GM12878 (cell line): ENCODE measurements around the gene TRABD2B. TPM values are rescaled to one million over a fixed set of nuclear protein-coding genes. Genes with fewer than 3 reads are reported as not detected.

Experiments
- ATAC-seq: fragments of 200-7000 bp; cut with Tn5 transposase; 3 replicates; pipeline ENCODE4 v1.9.1; 2020; ENCODE audit warnings: mild to moderate bottlenecking, moderate library complexity
- BruUV-seq: library from RNA; stranded (reverse); fragments of 400-500 nt; replicated peaks from 2 replicates; lab custom pipeline; 2021; lab: Mats Ljungman, UMichigan
- CTCF ChIA-PET: fragments of 300-600 bp; sonication (Branson Sonifier 250); formaldehyde crosslinking; extraction: SDS; loops from one replicate; lab custom pipeline; 2021; ENCODE audit warnings: inconsistent platforms; lab: Yijun Ruan, JAX
- POLR2A ChIA-PET: fragments of 350-600 bp; formaldehyde crosslinking; extraction: SDS; loops from one replicate; lab custom pipeline; 2021; ENCODE audit warnings: inconsistent platforms; lab: Charles Lee
- RAD21 ChIA-PET: fragments of 300-600 bp; sonication (Branson Sonifier 250); formaldehyde crosslinking; loops from one replicate; lab custom pipeline; 2023; ENCODE audit warnings: antibody characterized with exemption; ENCODE audit not compliant: unreplicated experiment; lab: Charles Lee
- SMC1A ChIA-PET: fragments of 300-600 bp; sonication (Branson Sonifier 250); formaldehyde crosslinking; loops from one replicate; lab custom pipeline; 2023; ENCODE audit not compliant: unreplicated experiment, uncharacterized antibody; lab: Charles Lee
- DNase-seq: peaks from one replicate; pipeline ENCODE4 v3.0.0-alpha.2; 2011; ENCODE audit warnings: low read depth, low spot score
- FAIRE-seq: peaks from 3 replicates; lab custom pipeline; 2011; peaks lifted over from hg19 to GRCh38; lab: Jason Lieb, UNC
- H2AFZ ChIP-seq: 2 replicates; pipeline ENCODE4 v1.6.0; 2011; ENCODE audit warnings: low read depth, low read length, control low read depth; ENCODE audit not compliant: control insufficient read depth
- H3K27ac ChIP-seq: 2 replicates; pipeline ENCODE4 v1.5.1; 2011; ENCODE audit warnings: control low read depth; ENCODE audit not compliant: control insufficient read depth, insufficient read depth
- H3K27me3 ChIP-seq, 2 experiments: replicated peaks in 1 of 2; 2 replicates each; pipeline versions ENCODE4 v1.6.0 to v1.6.1; 2011; ENCODE audit warnings: low read length in 1 of 2; ENCODE audit not compliant: control insufficient read depth in 2 of 2, insufficient read depth in 2 of 2
- H3K36me3 ChIP-seq, 2 experiments: 2 replicates each; pipeline ENCODE4 v1.5.1; 2011; ENCODE audit warnings: low read length in 1 of 2; ENCODE audit not compliant: control insufficient read depth in 2 of 2, insufficient read depth in 2 of 2
- H3K4me1 ChIP-seq: 2 replicates; pipeline ENCODE4 v1.6.1; 2011; ENCODE audit warnings: mild to moderate bottlenecking, low read length, moderate library complexity, mixed read lengths; ENCODE audit not compliant: control insufficient read depth, insufficient read depth
- H3K4me2 ChIP-seq: 2 replicates; pipeline ENCODE4 v1.6.0; 2011; ENCODE audit warnings: control low read depth; ENCODE audit not compliant: control insufficient read depth, insufficient read depth
- H3K4me3 ChIP-seq: fragments of 200-600 bp; sonication (generic); 2 replicates; pipeline ENCODE4 v1.5.1; 2016
- H3K79me2 ChIP-seq: 2 replicates; pipeline ENCODE4 v1.6.0; 2011; ENCODE audit warnings: low read length; ENCODE audit not compliant: control insufficient read depth, insufficient read depth
- H3K9ac ChIP-seq: 2 replicates; pipeline ENCODE4 v1.8.0; 2011; ENCODE audit warnings: low read length, control low read depth, mixed read lengths; ENCODE audit not compliant: control insufficient read depth, insufficient read depth
- H3K9me3 ChIP-seq: replicated peaks from 3 replicates; pipeline ENCODE4 v1.5.1; 2011; ENCODE audit warnings: mild to moderate bottlenecking, low read length; ENCODE audit not compliant: control insufficient read depth, insufficient read depth
- H4K20me1 ChIP-seq: 2 replicates; pipeline ENCODE4 v1.6.0; 2011; ENCODE audit not compliant: control insufficient read depth, insufficient read depth
- ATF3 ChIP-seq: IDR thresholded peaks from 2 replicates; pipeline ENCODE4 v1.6.1; 2011; ENCODE audit warnings: low read depth, mild to moderate bottlenecking, low read length, moderate library complexity, borderline replicate concordance; ENCODE audit errors: extremely low read depth
- FOXM1 ChIP-seq: IDR thresholded peaks from 2 replicates; pipeline ENCODE4 v1.6.1; 2012; ENCODE audit warnings: low read depth, mild to moderate bottlenecking, inconsistent platforms, low read length, moderate library complexity
- HDGF ChIP-seq: fragments of 450-650 bp; IDR thresholded peaks from 2 replicates; pipeline ENCODE4 v1.6.1; 2016; ENCODE audit warnings: antibody characterized with exemption
- IRF4 ChIP-seq: IDR thresholded peaks from 2 replicates; pipeline ENCODE4 v1.6.1; 2011; ENCODE audit warnings: low read depth, low read length
- MLLT1 ChIP-seq: fragments of 450-650 bp; IDR thresholded peaks from 2 replicates; pipeline ENCODE4 v1.6.1; 2016; ENCODE audit warnings: mild to moderate bottlenecking
- NBN ChIP-seq: fragments of 450-650 bp; IDR thresholded peaks from 2 replicates; pipeline ENCODE4 v1.6.1; 2016
- PBX3 ChIP-seq: IDR thresholded peaks from 2 replicates; pipeline ENCODE4 v1.6.1; 2011; ENCODE audit warnings: mild to moderate bottlenecking, low read depth, low read length, moderate library complexity; ENCODE audit not compliant: insufficient replicate concordance
- PML ChIP-seq: IDR thresholded peaks from 2 replicates; pipeline ENCODE4 v1.6.1; 2012; ENCODE audit warnings: low read length, inconsistent platforms
- SREBF1 ChIP-seq: IDR thresholded peaks from 2 replicates; pipeline ENCODE4 v1.6.1; 2012; ENCODE audit warnings: mild to moderate bottlenecking, low read length
- SREBF2 ChIP-seq: IDR thresholded peaks from 2 replicates; pipeline ENCODE4 v1.6.1; 2012; ENCODE audit warnings: mild to moderate bottlenecking, low read length
- TARDBP ChIP-seq: IDR thresholded peaks from 2 replicates; pipeline ENCODE4 v1.6.1; 2016; ENCODE audit warnings: borderline replicate concordance
- TCF3 ChIP-seq: IDR thresholded peaks from 2 replicates; pipeline ENCODE4 v1.6.1; 2012; ENCODE audit warnings: low read depth, mild to moderate bottlenecking, low read length, borderline replicate concordance; ENCODE audit not compliant: insufficient read depth
- ZNF24 ChIP-seq: fragments of 450-650 bp; IDR thresholded peaks from 2 replicates; pipeline ENCODE4 v1.6.1; 2017; ENCODE audit warnings: antibody characterized with exemption, mild to moderate bottlenecking
- WGBS: methylation state at CpG from one replicate; pipeline ENCODE4 v1.1.6; 2016; ENCODE audit warnings: low lambda C conversion rate; ENCODE audit not compliant: insufficient replicate concordance, insufficient coverage; ENCODE audit errors: missing lambda C conversion rate; 5-methylcytosine and 5-hydroxymethylcytosine counted together
- in situ Hi-C: fragments of 300-500 bp; cut with MboI; formaldehyde crosslinking; loops from 9 replicates; pipeline ENCODE4 v1.14.3; 2018; ENCODE audit warnings: mixed read lengths
- intact Hi-C: fragments of 100-400 bp; cut with micrococcal nuclease; formaldehyde crosslinking; loops from one replicate; pipeline ENCODE4 v1.14.2; 2022; ENCODE audit not compliant: unreplicated experiment
- polyA plus RNA-seq, 11 experiments: library from polyadenylated mRNA; depleted of rRNA in 4 of 11; unstranded in 6 of 11; stranded (reverse) in 5 of 11; fragments of >200 nt; fragmentation: Nextera tagmentation in 4 of 11; fragmentation: Illumina TruSeq in 1 of 11; extraction: Ambion mirVana in 4 of 11; extraction: Trizol in 1 of 11; gene quantifications; 1 replicate in 1 of 11; 2 replicates in 10 of 11; pipeline versions ENCODE4 v1.2.1 to v1.2.3, GENCODE V29; 2011 to 2016; ENCODE audit warnings: inconsistent platforms in 2 of 11, missing spikeins in 2 of 11, low read depth in 1 of 11
- total RNA-seq, 4 experiments: library from RNA; depleted of rRNA in 3 of 4; stranded (reverse); fragments of >200 nt in 3 of 4; fragmentation: Illumina TruSeq in 1 of 4; extraction: Trizol in 1 of 4; gene quantifications; 2 replicates each; pipeline versions ENCODE4 v1.2.1 to v1.2.3, GENCODE V29; 2013 to 2021
- TF ChIP-seq, protein P1 (sequence below): fragments of 450-650 bp; IDR thresholded peaks from 2 replicates; pipeline ENCODE4 v1.6.1; 2017; ENCODE audit warnings: mild to moderate bottlenecking, moderate library complexity
- TF ChIP-seq, protein P2 (sequence below): fragments of 450-650 bp; IDR thresholded peaks from 2 replicates; pipeline ENCODE4 v1.6.1; 2017; ENCODE audit warnings: mild to moderate bottlenecking, low read depth, inconsistent platforms; ENCODE audit not compliant: poor library complexity, severe bottlenecking

The TRABD2B gene
- total and polyA plus RNA-seq, 10 of the 15 experiments (the other 5 are each of a cell fraction or from before 2014, with no cell fraction given): not detected

DNA sequence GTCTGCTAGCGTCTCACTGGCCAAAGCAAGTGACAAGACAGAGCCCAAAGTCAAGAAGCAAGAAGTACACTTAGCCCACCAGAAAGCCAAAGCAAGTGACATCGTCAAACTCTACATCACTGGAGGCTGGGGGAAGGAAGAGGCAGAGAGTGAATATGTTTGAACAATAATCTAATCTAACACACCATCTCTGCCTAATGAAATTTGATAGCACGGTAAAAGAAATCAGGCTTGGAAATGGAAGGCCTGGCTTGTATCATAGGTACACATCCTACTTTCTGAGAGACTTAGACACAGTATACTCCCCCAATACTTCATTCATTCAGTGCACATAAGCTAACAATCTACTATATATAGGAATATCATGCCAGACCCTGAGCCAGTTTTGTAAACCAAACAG, 26.3 kb downstream of the TRABD2B start:
- in situ Hi-C loops (no loop called here), intact Hi-C loops (no loop called here)
- no peaks in the 10 kb centered on the region for H4K20me1 ChIP-seq
- no peak overlapping the region for H3K4me2 ChIP-seq
- no TSS peak for BruUV-seq
- no peak for DNase-seq
- H2AFZ ChIP-seq: no peak overlapping the region
- no peaks in the 10 kb centered on the region; a peak in 1 of 4 replicates for H3K36me3 ChIP-seq
- H3K4me1 ChIP-seq: no peaks in the 10 kb centered on the region
- ChIA-PET CTCF (no interaction called here), POLR2A (no interaction called here), SMC1A (no interaction called here), RAD21 (no interaction called here)
- H3K27me3 ChIP-seq: no peaks in the 10 kb centered on the region
- H3K79me2 ChIP-seq: no peaks in the 10 kb centered on the region
- WGBS: 30% methylated on average over 3 of the region's 3 CpGs
- no peak for ATAC-seq
- H3K9me3 ChIP-seq: no peaks in the 10 kb centered on the region
- no peak overlapping the region for H3K4me3 ChIP-seq
- FAIRE-seq: no peak
- no peak overlapping the region for H3K27ac ChIP-seq
- no peak overlapping the region for H3K9ac ChIP-seq
- no peak for TF ChIP-seq TCF3
- no peak for TF ChIP-seq ATF3
- no peak for TF ChIP-seq FOXM1
- TF ChIP-seq, protein P1, sequence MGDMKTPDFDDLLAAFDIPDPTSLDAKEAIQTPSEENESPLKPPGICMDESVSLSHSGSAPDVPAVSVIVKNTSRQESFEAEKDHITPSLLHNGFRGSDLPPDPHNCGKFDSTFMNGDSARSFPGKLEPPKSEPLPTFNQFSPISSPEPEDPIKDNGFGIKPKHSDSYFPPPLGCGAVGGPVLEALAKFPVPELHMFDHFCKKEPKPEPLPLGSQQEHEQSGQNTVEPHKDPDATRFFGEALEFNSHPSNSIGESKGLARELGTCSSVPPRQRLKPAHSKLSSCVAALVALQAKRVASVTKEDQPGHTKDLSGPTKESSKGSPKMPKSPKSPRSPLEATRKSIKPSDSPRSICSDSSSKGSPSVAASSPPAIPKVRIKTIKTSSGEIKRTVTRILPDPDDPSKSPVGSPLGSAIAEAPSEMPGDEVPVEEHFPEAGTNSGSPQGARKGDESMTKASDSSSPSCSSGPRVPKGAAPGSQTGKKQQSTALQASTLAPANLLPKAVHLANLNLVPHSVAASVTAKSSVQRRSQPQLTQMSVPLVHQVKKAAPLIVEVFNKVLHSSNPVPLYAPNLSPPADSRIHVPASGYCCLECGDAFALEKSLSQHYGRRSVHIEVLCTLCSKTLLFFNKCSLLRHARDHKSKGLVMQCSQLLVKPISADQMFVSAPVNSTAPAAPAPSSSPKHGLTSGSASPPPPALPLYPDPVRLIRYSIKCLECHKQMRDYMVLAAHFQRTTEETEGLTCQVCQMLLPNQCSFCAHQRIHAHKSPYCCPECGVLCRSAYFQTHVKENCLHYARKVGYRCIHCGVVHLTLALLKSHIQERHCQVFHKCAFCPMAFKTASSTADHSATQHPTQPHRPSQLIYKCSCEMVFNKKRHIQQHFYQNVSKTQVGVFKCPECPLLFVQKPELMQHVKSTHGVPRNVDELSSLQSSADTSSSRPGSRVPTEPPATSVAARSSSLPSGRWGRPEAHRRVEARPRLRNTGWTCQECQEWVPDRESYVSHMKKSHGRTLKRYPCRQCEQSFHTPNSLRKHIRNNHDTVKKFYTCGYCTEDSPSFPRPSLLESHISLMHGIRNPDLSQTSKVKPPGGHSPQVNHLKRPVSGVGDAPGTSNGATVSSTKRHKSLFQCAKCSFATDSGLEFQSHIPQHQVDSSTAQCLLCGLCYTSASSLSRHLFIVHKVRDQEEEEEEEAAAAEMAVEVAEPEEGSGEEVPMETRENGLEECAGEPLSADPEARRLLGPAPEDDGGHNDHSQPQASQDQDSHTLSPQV: no peak
- no peak for TF ChIP-seq PBX3
- no peak for TF ChIP-seq HDGF
- TF ChIP-seq, protein P2, sequence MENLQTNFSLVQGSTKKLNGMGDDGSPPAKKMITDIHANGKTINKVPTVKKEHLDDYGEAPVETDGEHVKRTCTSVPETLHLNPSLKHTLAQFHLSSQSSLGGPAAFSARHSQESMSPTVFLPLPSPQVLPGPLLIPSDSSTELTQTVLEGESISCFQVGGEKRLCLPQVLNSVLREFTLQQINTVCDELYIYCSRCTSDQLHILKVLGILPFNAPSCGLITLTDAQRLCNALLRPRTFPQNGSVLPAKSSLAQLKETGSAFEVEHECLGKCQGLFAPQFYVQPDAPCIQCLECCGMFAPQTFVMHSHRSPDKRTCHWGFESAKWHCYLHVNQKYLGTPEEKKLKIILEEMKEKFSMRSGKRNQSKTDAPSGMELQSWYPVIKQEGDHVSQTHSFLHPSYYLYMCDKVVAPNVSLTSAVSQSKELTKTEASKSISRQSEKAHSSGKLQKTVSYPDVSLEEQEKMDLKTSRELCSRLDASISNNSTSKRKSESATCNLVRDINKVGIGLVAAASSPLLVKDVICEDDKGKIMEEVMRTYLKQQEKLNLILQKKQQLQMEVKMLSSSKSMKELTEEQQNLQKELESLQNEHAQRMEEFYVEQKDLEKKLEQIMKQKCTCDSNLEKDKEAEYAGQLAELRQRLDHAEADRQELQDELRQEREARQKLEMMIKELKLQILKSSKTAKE: no peak
- no peak for TF ChIP-seq IRF4
- TF ChIP-seq SREBF1: no peak
- no peak for TF ChIP-seq MLLT1
- TF ChIP-seq NBN: no peak
- TF ChIP-seq SREBF2: no peak
- TF ChIP-seq ZNF24: no peak
- TF ChIP-seq PML: no peak
- no peak for TF ChIP-seq TARDBP
